Stimulated activated CD8-positive, alpha-beta memory T cell treated with anti-CD3 and anti-CD28 coated beads, Interleukin-7, amount 100 ng/mL, for 48 hours (primary cell): ENCODE results near the gene ALDH4A1.
"Not testable (repeated sequence)": the region's sequence is repeated elsewhere in the genome, so short reads cannot be mapped to it uniquely, and the experiment has no call there.

Source experiments
- DNase-seq, 2 donors: peaks; one replicate each; pipeline ENCODE4 v3.0.0-alpha.2; 2020; ENCODE audit warnings: low read depth in 1 of 2; ENCODE audit errors: extremely low read depth in 1 of 2

The ALDH4A1 gene

GRCh38 chr1:18859560-18859959 lies 42.8 kb downstream of the ALDH4A1 start, which contains the start of gene TAS1R2:
TAS1R2 (minus strand) TSS chr1:18859660; CDS start chr1:18859660, 0 bp downstream.
- DNase-seq: no peak

DNA sequence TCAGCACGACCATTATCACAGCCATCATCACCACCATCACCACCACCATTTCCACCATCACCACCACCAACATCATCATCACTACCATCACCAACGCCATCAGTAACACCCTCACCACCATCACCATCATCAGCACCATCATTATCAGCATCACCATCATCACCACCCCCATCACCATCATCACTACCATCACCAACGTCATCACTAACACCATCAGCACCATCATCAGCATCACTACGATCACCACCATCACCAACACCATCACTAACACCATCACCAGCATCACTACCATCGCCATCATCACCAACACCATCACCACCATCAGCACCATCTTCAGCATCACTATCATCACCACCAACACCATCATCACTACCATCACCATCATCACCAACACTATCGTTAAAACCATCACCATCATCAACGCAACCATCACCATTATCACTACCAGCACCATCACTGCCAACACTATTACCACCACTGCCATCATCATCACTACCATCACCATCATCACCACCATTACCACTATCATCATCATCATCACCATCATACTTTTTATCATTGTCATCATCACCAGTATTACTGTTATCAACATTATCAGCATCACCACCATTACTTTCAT lies 44.2 kb downstream of the ALDH4A1 start:
- DNase-seq: no peak

DNA sequence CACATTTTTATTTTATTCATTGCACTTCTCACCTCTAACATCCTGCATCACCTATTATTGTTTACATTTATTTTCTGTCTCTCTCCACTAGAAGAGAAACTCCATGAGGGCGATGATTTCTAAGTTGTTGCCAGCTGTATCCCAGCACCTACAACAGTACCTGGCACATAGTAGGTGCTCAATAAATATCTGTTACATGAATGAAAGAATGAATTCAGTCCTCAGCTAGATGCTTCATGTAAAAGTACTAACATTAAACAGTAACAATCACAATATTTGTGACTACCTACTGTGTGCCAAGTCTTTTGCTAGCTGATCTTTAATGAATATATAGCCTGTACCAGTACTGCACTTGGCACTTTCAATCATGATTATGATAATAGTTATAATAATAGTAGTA lies 45.9 kb downstream of the ALDH4A1 start:
- DNase-seq: no peak

DNA sequence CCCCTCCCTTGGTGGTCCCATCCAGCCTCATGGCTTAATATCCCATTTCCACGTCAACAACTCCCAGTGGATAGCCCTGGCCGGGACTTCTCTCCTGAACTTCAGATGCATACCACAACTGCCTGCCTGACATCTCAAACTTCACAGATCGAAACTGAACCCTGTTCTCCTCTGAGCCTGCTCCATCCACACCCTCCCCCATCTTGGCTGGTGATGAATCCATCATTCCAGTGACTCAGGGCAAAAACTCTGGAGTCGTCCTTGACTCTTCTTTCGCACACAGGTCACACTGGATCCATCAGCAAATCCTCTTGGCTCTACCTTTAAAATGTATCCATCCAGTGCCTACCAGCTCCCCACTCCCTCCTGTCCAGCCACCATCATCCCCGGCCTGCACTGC lies 46.8 kb downstream of the ALDH4A1 start:
- no peak for DNase-seq

DNA sequence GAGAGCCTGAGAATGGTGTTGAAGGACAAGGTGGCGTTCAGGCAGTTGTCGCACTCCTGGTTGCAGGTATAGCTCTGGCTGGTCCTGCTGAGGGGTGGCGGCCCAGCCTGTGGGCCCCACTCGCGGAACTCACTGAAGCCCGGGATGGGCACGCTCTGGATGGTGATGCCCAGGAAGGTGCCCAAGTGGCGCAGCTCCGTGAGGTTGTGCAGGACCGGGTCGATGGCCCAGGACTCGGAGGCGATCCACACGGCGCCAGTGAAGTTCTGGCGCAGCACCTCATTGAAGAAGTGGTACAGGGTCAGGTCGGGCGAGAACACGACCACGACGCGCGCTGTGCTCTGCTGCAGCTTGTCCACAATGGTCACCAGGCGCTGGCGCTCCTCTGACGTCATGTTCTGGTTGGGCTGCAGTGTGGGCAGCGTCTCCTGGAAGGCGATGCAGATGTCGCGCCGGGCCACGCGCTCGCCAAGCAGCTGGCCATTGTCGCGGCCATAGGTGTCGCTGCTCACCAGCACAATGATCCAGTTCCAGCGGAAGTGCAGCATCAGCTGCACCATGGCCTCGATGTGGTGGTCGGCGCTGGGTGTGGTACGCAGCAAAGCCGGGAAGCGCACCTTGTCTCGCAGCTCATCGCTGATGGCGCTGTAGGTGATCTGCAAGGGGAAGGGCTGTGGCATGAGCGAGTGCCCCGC lies 47.9 kb downstream of the ALDH4A1 start:
- DNase-seq: no peak

- DNase-seq: no peak
Observed at GRCh38 chr1:18852501-18852900, 49.9 kb downstream of the ALDH4A1 start.

GRCh38 chr1:18849261-18849711 lies 53.1 kb downstream of the ALDH4A1 start:
- DNase-seq: no peak

DNA sequence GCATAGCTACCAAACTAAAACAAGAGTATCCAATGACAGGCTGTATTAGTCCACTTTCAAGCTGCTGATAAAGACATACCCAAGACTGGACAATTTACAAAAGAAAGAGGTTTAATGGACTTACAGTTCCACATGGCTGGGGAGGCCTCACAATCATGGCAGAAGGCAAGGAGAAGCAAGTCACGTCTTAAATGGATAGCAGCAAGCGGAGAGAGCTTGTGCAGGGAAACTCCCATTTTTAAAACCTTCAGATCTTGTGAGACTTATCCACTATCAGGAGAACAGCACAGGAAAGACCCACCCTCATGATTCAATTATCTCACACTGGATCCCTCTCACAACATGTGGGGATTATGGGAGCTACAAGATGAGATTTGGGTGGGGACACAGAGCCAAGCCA lies 54.6 kb downstream of the ALDH4A1 start:
- not testable (repeated sequence) for DNase-seq

- DNase-seq: no peak
Observed at GRCh38 chr1:18840145-18840544, 62.2 kb downstream of the ALDH4A1 start.

DNA sequence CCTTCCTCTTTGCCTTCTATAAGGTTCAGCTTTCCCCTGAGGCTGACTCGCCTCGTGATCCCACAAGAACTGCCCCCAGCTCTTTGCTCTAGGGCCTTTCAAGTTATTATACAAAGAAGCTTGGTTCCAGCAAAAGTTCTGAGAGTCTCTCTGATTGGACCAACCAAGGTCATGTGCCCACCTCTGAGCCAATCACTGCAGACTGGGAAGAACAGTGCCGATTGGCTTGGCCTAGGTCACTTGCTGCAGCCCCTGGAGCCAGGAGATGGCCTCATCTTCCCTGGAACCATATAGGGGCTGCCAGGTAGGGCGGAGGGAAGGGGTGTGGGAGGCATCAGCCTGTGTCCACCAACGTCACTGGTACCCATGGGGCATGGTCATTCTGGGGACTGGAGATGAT lies 65.7 kb downstream of the ALDH4A1 start:
- no peak for DNase-seq

DNA sequence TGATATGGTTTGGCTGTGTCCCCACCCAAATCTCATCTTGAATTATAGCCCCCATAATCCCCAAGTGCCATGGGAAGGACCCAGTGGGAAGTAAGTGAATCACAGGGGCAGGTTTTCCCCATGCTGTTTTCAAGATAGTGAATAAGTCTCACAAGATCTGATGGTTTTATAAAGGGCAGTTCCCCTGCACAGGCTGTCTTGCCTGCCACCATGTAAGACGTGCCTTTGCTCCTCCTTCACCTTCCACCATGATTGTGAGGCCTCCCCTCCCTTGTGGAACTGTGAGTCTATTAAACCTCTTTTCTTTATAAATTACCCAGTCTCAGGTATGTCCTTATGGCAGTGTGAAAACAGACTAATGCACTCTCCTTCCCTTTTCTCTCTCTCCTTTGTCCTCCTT lies 70.0 kb downstream of the ALDH4A1 start:
- DNase-seq: not testable (repeated sequence)

DNA sequence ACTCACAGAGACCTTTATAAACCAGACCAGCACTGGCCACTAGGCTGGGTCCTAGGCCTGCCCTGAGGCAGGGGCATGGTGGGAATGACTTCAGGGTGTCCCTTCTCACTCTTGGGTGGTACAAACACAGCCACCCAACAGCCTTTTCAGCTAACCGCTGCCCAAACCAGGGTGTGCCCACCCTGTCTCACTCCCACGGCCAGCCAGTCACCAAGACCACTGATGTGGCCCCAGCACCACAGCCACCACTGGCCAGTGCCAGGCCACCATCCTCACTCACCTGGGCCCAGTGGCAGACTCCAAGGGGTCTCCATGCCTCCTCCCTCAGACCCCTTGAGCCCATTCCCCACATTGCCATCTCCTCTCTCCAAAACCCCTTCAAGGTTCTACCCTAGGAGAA lies 70.7 kb downstream of the ALDH4A1 start:
- DNase-seq: no peak

DNA sequence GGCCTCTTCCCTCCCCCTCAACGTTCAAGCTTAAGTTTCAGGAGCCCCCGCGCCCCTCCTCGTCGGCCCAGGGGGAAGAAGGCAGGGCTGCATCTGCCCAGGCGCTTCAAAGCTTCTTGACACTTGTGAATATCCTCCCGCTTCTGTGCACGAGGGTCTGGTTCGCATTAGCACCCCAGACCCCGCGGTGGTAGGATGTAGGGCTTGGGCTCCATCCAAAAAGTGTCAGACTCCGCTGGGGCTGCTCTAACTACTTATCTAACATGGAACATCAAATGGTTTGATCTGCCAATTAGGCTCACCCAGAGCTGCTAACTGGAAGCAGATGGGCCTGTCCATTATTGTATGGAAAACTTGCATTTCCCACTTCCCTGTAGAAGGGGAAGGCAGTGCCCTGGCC lies 71.8 kb downstream of the ALDH4A1 start:
- DNase-seq: no peak

DNA sequence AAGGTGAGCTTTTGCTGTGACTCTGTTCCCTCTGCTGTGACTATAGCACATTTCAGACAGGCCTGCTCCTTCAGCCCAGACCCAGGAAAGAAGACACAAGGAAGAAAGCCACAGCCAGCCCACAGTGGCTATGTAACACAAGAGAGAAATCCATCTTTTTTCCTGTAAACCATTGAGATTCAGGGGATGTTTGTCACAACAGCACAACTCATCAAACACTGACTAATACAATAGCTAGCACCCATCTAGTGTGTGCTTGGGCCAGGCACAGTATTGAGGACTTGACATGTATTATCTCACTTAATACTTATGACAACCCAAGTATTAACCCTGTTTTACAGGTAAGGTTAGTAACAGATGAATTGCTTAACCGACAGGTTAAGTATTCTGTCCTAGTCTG lies 72.7 kb downstream of the ALDH4A1 start:
- no peak for DNase-seq

GRCh38 chr1:18828224-18828623 lies 74.1 kb downstream of the ALDH4A1 start:
- no peak for DNase-seq

GRCh38 chr1:18823438-18823837 lies 78.9 kb downstream of the ALDH4A1 start:
- no peak for DNase-seq
